MCF 10A (cell line): ENCODE data around the gene NUDCD2. TPM values are rescaled to one million over a fixed set of nuclear protein-coding genes. Genes with fewer than 3 reads are reported as not detected.
"Not testable (repeated sequence)": the region's sequence is repeated elsewhere in the genome, so short reads cannot be mapped to it uniquely, and the experiment has no call there.

ENCODE experiments used
- BruUV-seq: library from RNA; stranded (reverse); fragments of 400-500 nt; replicated peaks from 2 replicates; lab custom pipeline; 2021; lab: Mats Ljungman, UMichigan
- CTCF ChIA-PET: fragments of 300-600 bp; sonication (Branson Sonifier 250); formaldehyde crosslinking; extraction: SDS; loops from one replicate; lab custom pipeline; 2021; ENCODE audit warnings: antibody characterized with exemption, inconsistent platforms; lab: Yijun Ruan, JAX
- POLR2A ChIA-PET: fragments of 300-600, 350-650 bp; sonication (Branson Sonifier 250); formaldehyde crosslinking; extraction: SDS; loops from one replicate; lab custom pipeline; 2020; ENCODE audit warnings: antibody characterized with exemption, inconsistent platforms; lab: Yijun Ruan, JAX
- DNase-seq: peaks from one replicate; pipeline ENCODE4 v3.0.0-alpha.2; 2018; ENCODE audit not compliant: unreplicated experiment
- H3K27ac Mint-ChIP-seq: one replicate; pipeline ENCODE4 v1.8.0; 2022; ENCODE audit warnings: mild to moderate bottlenecking, low read depth, mixed read lengths; ENCODE audit not compliant: unreplicated experiment
- H3K27me3 Mint-ChIP-seq: one replicate; pipeline ENCODE4 v1.8.0; 2022; ENCODE audit warnings: mixed read lengths; ENCODE audit not compliant: insufficient read depth, unreplicated experiment
- H3K36me3 Mint-ChIP-seq: one replicate; pipeline ENCODE4 v1.8.0; 2022; ENCODE audit warnings: mild to moderate bottlenecking, moderate library complexity, mixed read lengths; ENCODE audit not compliant: insufficient read depth, unreplicated experiment
- H3K4me1 Mint-ChIP-seq: one replicate; pipeline ENCODE4 v1.8.0; 2022; ENCODE audit warnings: mixed read lengths; ENCODE audit not compliant: insufficient read depth, unreplicated experiment
- H3K4me3 Mint-ChIP-seq: one replicate; pipeline ENCODE4 v1.8.0; 2022; ENCODE audit warnings: mild to moderate bottlenecking, moderate library complexity, mixed read lengths; ENCODE audit not compliant: unreplicated experiment
- H3K9me3 Mint-ChIP-seq: one replicate; pipeline ENCODE4 v1.8.0; 2022; ENCODE audit warnings: mixed read lengths; ENCODE audit not compliant: unreplicated experiment
- CTCF ChIP-seq: fragments of 200-600 bp; IDR thresholded peaks from one replicate; pipeline ENCODE4 v1.8.0; 2022; ENCODE audit warnings: antibody characterized with exemption, mild to moderate bottlenecking; ENCODE audit not compliant: unreplicated experiment
- intact Hi-C: fragments of 100-400 bp; cut with micrococcal nuclease; formaldehyde crosslinking; loops from 2 replicates; pipeline ENCODE4 v1.14.1; 2022
- total RNA-seq: library from RNA; stranded (reverse); gene quantifications from 2 replicates; pipeline ENCODE4 v1.2.3, GENCODE V29; 2022

The NUDCD2 gene
- total RNA-seq, 1 experiment from 2014 or later: 68.0 TPM

GRCh38 chr5:163434401-163434866 is 25.5 kb downstream of the NUDCD2 start:
- H3K36me3 Mint-ChIP-seq: peaks cover 19% of the 10 kb centered on the region
- TF ChIP-seq CTCF: no peak
- H3K4me1 Mint-ChIP-seq: peaks cover 22% of the 10 kb centered on the region
- no peak overlapping the region for H3K4me3 Mint-ChIP-seq
- H3K9me3 Mint-ChIP-seq: no peaks in the 10 kb centered on the region
- no TSS peak for BruUV-seq
- H3K27ac Mint-ChIP-seq: peak overlapping the region; percentile 78
- DNase-seq: peak; percentile 84
- ChIA-PET POLR2A (interaction anchor here (0.9 to 1.6 kb wide), 4 partner anchors 10 to 72 kb away, joined by 5 to 9 read pairs (median 6); partner anchors contain the start of genes MAT2B and NUDCD2), CTCF (interaction anchor here (1.3 kb wide), 1 partner anchor 26 kb away, joined by 7 read pairs; no protein-coding TSS in a partner anchor)
- H3K27me3 Mint-ChIP-seq: no peaks in the 10 kb centered on the region
- intact Hi-C loops: no loop called here

GRCh38 chr5:163433271-163433670 is 26.6 kb downstream of the NUDCD2 start:
- no TSS peak for BruUV-seq
- Mint-ChIP-seq H3K27ac (no peak overlapping the region), H3K36me3 (peaks cover 7% of the 10 kb centered on the region), H3K9me3 (no peaks in the 10 kb centered on the region), H3K4me3 (no peak overlapping the region), H3K27me3 (no peaks in the 10 kb centered on the region), H3K4me1 (peaks cover 22% of the 10 kb centered on the region)
- DNase-seq: no peak
- intact Hi-C loops: no loop called here
- ChIA-PET CTCF (interaction anchor here (0.6 to 1.3 kb wide), 4 partner anchors 24 to 1890 kb away, joined by 3 to 7 read pairs (median 4); no protein-coding TSS in a partner anchor), POLR2A (interaction anchor here (0.9 to 1.6 kb wide), 3 partner anchors 9 to 73 kb away, joined by 5 to 9 read pairs (median 6); partner anchors contain the start of gene NUDCD2)
- TF ChIP-seq CTCF: no peak

- peaks cover 22% of the 10 kb centered on the region for H3K4me1 Mint-ChIP-seq
- no peak for DNase-seq
- no peaks in the 10 kb centered on the region for H3K9me3 Mint-ChIP-seq
- POLR2A ChIA-PET: no interaction called here
- no peaks in the 10 kb centered on the region for H3K27me3 Mint-ChIP-seq
- BruUV-seq: no TSS peak
- no peaks in the 10 kb centered on the region for H3K36me3 Mint-ChIP-seq
- H3K4me3 Mint-ChIP-seq: no peak overlapping the region
- no peak for TF ChIP-seq CTCF
- intact Hi-C loops: no loop called here
- no peak overlapping the region for H3K27ac Mint-ChIP-seq
- CTCF ChIA-PET: no interaction called here
These were observed 27.4 kb downstream of the NUDCD2 start for GRCh38 chr5:163432544-163432943.

- CTCF ChIA-PET: interaction anchor here (2.0 kb wide), 1 partner anchor 18 kb away, joined by 12 read pairs; no protein-coding TSS in a partner anchor
These were observed 33.8 kb downstream of the NUDCD2 start for GRCh38 chr5:163426128-163426527.

More at GRCh38 chr5:163426128-163426527, 33.8 kb downstream of the NUDCD2 start:
- DNase-seq, H3K36me3 Mint-ChIP-seq, BruUV-seq, H3K4me3 Mint-ChIP-seq, H3K27me3 Mint-ChIP-seq, POLR2A ChIA-PET, intact Hi-C loops, H3K9me3 Mint-ChIP-seq, H3K4me1 Mint-ChIP-seq, H3K27ac Mint-ChIP-seq: not testable (repeated sequence)
